GM19452 (cell line): ENCODE data around the gene BTF3.
"Not testable (repeated sequence)": the region's sequence is repeated elsewhere in the genome, so short reads cannot be mapped to it uniquely, and the experiment has no call there.

Experiments
- ATAC-seq: cut with Tn5 transposase; IDR thresholded peaks from one replicate; pipeline ENCODE4 v1.9.1; 2021; ENCODE audit not compliant: unreplicated experiment

BTF3 gene

DNA sequence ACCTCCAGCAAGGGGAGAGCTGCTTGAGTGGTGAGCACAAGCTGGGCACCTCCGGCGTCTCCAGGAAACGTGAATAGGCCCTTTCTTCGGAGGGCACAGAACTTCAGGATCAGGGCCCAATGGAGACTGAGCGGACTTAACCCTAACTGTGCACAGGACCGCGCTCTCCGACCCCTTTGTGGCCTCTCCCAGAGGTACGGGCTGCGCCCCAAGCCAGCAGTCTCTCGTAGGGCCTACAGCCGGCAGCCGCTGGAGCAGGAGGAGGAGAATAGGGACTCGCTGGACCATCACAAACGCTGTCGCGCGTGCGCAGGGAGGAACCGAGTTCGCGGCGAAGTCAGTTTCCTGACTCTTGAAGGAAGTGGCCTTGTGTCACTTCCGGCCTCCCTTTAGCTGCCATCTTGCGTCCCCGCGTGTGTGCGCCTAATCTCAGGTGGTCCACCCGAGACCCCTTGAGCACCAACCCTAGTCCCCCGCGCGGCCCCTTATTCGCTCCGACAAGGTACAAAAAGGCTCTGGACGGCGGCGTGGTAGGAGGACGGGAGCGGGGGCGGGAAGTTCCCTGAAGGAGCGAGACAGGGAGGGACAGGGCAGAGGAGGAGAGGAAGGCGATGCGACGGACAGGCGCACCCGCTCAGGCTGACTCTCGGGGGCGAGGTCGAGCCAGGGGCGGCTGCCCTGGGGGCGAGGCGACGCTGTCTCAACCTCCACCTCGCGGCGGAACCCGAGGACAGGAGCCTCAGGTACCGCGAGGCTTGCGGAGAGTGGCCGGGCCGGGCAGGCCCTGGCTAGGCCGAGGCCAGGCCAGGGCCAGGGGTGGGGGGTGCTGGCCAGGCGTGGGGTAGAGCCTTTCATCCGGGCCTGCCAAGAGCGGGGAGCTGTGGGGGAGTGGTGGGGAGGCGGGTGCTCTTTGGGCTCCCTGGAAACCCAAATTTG is at the start of gene BTF3:
BTF3 (plus strand) TSS at position 386 of the 936 bp plus-strand sequence; CDS start at position 612, 226 bp downstream.
- peak; percentile 97 for ATAC-seq

DNA sequence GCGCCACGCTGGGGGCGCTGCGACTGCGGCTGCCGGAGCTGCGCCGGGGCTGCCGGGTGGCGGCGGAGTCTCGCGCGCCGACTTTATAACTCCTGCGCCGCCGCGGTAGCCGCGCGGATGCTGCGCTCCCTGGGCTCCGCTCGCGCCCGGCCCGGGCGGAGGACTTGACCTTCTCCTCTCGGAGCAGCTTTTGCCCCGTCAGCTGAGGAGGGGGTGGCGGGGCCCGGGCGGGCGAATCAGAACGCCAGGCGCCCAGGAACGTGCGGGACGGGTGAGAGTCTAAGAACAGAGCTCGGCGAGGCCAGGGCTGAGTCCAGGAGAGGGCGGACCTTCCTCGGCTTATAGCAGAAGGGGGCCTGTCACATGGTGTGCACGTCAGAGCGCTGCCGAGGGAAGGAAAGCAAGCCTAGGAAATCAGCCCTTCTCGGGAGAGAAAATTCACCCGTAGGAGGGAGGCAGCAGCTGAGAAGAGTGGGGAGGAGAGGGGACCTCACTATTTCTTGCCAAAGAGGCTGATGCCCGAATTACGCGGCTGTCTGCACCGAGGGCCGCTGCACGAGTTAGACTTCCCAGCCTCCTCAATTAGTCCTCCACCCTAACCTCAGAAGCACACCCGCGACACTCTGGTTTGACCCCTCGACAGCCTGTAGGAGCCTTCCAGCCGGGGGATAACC is 49.6 kb upstream of the BTF3 start, which contains the start of gene FOXD1:
FOXD1 (minus strand) TSS at position 315 of the 674 bp plus-strand sequence. CDS start 415 bp downstream, outside the sequence.
- no peak for ATAC-seq

DNA sequence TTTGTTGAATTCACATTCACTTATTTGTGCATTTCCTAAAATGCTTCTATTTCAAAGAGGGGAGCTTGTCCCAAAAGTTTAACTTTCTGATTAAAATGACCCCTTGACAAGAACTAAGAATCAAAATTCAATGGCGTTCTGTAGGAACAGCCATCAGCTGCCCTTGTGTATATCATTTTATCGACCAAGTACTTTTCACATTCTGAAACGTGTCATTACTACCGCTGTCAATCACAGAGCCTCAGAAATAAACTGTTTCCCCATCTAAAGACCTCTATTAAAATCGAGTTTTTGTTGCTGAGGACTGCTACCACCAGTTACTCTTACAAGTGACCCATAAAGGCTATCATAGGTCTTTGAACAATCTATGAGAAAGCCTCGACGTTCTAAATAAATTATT is 48.1 kb upstream of the BTF3 start:
- ATAC-seq, result no peak

DNA sequence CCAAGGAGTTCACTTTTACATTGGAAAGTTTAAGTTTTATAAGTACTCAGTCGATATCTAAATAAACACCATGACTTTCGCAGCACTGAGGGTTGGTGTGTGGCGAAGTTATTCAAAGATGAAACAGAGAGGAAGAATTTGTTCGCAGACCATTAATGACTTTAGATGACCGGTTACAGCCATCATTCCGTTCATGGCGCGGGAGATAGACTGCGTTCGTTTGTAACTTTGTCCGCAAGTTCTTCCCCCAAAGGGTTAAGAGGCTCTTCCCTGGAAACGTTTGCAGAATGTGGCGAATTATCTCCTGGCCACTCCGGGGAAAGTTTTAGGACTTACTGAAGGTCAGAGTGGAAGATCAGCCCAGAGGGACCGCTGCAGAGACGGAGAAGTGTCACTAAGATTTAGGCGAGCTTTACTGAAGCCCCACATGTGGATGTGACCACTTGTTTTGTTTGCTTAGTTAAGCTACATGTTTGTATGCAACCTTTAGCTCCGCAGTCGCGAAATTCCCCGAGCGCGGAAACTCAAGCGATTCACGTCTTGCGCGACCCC is 47.5 kb upstream of the BTF3 start:
- no peak for ATAC-seq

DNA sequence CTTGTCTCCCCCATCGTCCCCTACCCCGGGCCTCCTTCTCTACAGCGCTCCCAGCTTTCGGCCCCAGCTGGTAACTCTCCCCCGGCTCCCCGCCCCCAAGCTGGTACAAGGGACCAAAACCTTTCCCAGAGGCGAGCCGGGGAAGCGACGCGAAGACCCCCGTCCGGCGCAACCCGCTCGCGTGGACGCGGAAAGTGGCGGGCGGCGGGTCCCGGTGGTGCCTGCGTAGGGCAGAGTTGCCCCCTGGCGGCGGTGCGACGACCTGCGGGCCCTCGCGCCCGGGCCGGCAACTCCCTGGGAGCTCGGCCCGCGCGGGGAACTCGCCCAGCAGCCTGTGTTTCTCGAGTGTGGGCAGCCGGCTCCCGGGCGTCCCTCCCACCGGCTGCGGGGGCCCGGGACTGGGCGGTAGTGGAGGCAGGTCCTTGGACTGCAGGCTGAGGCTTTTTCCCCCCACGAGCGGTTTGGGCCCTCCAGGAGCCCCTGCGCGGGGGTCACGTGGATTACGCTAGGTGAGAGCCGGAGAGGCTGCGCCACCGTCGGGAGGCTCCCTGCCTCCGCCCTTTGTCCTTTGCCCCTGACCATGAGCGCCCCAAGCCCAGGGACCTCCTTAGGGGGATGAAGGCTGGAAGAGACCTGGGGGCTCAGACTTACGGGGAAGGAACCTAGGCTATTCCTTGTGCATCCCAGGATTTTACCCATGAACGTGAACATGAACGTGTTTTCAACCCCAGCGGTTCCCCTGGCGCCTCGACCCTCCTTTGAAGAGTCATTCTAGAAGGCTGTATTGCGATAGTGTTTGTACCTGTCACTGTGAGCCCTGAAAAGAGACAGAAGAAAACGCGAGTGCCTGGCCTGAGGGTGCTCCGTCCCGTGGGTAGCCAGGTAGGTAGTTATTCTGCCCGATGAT is 46.8 kb upstream of the BTF3 start:
- no peak for ATAC-seq

DNA sequence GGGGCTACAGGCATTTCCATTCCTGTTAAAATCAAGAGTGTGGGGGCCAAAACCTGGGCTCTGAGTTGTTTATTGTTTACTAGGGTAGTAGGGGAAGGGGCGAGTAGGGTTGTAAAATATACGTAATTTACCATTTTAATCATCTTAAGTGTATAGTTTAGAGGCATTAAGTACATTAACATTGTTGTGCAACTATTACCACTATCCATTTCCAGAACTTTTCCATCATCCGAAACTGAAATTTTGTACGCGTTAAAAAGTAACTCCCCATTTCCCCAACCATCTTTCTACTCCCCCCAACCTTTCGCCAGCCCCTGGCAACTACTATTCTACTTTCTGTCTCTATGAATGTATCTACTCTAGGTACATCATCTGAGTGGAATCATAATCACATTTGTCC is 46.0 kb upstream of the BTF3 start:
- ATAC-seq, result no peak

DNA sequence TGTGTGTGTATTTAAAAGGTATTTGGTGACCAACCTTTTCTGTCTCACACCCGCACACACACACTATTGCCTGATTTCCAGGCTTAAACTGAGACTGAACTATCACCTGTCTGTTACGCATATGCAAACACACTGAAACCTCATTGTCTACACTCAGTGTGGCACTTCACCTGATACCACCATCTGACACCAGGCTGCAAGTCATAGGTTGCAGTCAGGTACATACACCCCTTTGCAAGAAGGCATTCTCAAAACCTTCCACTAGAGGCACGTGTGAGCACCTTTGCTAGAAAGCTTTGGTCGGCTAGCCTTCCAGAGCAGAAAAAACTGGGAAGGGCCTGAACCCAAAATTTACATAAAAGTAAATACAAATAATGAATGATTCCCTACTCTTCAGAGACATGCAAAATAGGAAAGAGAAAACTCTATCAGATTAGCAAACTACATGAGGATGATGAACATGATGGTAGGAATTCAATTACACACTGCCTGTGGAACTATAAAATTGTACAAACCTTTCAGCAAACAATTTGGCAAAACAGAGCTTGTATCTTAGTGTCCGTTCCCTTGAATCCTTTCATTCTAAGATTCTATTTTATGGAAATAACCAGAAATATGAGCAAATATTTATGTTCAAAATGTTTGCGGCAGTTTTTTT is 43.7 kb upstream of the BTF3 start:
- ATAC-seq, result no peak

DNA sequence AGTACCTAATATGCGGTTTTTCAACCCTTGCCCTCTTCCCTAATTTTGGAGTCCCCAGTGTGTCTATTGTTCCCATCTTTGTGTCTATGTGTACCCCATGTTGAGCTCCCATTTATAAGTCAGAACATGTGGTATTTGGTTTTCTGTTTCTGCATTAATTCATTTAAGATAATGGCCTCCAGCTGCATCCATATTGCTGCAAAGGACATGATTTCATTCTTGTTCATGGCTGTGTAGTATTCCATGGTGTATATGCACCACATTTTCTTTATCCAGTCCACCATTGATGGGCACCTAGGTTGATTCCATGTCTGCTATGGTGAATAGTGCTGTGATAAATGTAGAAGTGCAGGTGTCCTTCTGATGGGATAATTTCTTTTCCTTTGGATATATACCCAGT is 41.8 kb upstream of the BTF3 start:
- ATAC-seq, result not testable (repeated sequence)

DNA sequence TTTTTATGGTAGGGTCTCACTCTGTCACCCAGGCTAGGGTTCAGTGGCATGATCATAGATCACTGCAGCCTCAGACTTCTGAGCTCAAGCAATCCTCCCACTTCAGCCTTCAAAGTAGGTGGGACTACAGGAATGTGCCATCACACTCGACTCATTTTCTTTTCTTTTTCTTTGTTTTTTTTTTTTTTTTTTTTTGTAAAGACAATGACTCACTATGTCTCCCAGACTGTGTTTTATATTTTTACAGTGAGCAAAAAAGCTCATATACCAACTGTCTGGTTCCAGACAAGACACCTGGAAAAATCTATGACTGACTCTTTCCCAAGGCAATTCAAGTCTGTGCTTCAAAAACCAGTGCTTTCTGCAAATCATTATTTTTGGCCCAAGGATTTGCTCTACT is 38.9 kb upstream of the BTF3 start:
- ATAC-seq, result no peak

DNA sequence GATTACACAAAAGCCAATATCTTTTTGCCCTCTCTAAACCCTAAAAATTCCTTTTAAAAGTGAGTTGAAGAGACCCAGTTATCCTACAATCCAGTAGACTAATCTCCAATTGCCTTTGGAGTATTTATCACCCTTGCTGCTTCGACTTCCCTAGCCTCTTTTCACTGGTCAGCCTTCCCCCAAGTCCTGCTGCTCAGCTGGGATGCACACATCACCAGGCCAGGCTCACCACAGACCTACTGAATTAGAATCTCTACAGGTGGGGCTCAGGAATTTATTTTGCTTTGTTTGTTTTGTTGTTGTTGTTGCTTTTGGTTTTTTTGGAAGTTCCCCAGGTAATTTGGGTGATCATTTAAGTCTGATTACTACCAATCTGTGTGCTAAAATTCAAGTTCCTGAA is 38.1 kb upstream of the BTF3 start:
- no peak for ATAC-seq

DNA sequence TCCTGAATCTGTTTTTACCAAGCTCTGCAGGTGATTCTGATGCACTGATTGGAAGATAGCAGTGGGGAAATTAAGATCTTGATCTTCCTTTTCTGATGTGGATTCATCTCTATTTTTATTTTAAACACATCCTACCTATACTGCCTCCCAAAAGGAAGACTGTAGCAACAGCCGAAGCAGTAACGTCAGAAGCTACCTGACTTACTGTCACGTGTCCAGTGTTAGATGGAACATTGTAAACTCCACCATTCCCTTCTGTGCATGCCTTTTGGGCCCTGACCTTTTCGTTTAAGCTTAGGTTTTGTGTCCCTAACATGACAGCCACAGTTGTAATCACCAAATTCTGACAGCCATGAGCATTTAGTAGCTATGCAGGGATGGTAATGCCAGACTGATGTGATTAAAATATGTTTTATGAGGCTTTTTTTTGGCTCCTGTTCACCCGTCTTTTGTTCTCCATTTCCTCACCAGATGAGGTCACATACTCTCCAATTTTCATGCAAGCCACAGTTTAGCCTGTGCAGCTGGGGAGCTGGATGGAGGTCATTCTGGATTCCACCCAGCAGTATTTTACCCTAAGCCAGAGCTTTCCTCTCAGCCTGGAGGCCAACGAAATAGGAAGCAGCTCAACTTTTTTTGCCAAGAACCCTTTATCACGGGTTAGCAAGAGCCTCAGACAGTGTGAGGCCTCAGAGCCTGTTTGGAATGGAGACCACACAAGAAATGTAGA is 34.1 kb upstream of the BTF3 start:
- ATAC-seq, result no peak

DNA sequence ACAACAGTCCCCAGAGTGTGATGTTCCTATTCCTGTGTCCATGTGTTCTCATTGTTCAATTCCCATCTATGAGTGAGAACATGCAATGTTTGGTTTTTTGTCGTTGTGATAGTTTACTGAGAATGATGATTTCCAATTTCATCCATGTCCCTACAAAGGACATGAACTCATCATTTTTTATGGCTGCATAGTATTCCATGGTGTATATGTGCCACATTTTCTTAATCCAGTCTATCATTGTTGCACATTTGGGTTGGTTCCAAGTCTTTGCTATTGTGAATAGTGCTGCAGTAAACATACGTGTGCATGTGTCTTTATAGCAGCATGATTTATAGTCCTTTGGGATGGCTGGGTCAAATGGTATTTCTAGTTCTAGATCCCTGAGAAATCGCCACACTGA is 29.6 kb upstream of the BTF3 start:
- ATAC-seq, result not testable (repeated sequence)

DNA sequence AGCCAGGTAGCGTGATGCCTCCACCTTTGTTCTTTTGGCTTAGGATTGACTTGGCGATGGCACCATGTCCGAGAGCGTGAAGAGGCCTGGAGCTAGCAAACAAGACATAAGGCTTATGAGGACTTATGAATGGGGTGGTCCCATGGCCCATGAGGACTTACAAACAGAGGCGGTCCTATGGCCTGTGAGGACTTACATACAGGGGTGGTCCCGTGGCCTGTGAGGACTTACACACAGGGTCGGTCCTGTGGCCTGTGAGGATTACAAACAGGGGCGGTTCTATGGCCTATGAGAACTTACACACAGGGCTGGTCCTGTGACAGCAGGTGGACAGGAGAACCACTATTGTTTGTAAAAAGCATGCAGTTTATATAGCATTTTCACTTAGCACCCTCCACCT is 28.4 kb upstream of the BTF3 start:
- ATAC-seq, result no peak

DNA sequence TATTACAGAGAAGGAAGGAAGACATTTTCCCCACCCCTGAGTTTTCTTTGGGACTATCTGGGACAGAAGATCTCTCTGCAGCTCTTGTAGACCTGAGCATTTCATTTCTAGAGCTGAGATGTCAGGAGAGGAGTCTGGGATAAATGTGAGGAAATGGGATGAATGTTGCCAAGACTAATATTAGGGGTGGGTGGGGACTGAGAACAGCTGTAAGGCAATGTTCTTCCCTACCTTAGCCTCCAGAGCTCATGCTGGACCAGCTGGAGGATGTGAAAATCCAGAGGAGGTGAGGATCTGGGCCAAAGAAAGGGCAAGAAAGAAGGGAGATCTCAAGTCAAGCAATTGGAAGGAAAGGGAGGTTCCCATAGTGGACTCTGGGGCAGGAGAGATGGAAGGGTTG is 26.6 kb upstream of the BTF3 start:
- no peak for ATAC-seq

DNA sequence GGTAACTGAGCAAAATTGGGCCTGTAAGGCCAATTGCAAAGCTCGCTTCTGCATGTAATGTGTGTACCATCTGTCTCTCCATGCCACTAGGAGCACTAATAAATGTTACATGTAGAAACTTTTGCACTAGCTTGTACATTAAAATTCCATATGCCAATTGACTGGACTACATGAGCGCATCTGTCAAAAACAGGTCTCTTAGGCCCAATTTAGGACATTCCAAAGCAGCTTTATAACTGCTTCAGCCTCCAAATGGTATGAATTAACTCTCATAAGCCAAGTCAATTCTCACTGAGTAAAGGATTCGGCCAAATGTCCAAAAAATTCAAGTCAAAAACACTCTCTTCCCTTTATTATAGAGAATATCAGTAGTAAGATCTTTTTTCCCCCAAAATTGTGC is 26.1 kb upstream of the BTF3 start:
- ATAC-seq, result no peak

DNA sequence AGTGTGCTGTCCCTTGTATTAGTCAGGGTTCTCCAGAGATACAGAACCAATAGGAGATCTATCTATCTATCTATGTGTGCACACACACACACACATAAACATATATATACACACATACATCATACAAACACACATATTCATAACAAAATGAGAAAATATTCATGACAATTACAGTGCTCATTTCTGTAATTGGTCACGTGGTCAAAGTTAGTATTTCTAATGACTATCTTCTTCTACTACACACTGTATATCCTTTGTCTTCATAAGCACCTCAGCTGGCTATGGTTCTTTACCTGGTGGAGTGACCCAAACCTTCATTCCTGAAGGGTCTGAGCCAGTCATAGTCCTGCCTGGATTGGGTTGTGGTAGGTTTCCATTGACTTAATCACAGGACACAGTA is 17.7 kb upstream of the BTF3 start:
- no peak for ATAC-seq

DNA sequence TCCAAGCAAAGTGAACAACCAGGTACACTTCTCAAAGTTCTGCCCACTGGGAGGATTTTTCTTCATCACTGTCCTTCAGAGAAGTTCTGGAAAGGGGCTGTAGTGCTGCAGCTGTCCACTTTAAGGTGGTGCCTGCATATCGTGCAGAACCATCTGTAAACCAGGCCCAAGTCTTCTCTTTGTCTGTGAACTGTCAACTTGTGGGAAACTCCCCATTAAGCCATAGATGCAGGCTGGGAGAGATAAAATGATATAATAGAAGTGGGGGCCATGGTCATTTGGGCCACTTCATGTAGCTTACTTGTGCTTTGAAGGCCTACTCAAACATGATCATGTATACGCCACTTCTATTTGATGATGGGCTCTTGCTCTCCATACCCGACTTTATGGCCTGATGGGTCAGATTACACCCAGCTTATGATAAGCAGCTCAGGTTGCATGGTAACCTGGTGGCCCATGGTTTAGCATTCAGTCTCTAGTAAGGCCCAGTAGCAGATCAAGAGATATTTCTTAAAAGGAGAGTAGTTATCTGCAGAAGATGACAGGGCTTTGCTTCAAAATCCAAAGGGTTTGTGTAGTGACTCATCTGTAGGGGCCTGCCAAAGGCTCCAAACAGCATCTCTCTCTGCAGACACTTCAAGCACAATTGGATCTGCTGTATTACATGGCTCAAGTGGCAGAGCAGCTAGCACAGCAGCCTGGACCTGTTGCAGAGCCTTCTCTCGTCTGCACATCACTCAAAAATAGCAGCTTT is 15.7 kb upstream of the BTF3 start:
- ATAC-seq, result no peak

DNA sequence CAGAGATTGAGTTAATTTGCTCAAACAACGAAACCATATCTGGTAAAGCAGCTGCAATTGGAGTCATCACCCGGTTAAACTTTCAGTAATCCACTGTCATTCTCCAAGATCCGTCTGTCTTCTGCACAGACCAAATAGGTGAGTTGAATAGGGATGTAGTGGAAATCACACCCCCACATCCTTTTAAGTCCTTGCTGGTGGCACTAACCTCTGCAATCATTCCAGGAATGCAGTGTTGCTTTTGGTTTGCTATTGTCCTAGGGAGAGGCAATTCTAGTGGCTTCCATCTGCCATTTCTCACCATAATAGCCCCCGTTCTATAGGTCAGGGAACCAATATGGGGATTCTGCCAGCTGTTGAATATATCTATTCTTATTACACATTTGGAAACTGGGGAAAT is 14.6 kb upstream of the BTF3 start:
- ATAC-seq, result no peak

DNA sequence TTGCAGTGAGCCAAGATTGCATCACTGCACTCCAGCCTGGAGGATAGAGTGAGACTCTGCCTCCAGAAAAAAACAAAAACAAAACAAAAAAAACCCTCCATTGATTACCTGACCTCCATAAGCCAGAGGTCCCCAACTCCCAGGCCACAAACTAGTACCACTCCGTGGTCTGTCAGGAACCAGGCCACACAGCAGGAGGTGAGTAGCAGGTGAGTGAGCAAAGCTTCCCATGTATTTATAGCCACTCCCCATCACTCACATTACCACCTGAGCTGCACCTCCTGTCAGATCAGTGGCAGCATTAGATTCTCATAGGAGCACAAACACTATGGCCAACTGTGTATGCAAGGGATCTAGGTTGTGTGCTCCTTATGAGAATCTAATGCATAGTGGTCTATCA is 13.7 kb upstream of the BTF3 start:
- ATAC-seq, result no peak
